Measurements from ENCODE around the gene LPIN1. TPM values are rescaled to one million over a fixed set of nuclear protein-coding genes. Genes with fewer than 3 reads are reported as not detected.

Gene LPIN1
- total RNA-seq, 3 donors from 2014 or later = 78.6 to 106 (median 82.6) TPM

DNA sequence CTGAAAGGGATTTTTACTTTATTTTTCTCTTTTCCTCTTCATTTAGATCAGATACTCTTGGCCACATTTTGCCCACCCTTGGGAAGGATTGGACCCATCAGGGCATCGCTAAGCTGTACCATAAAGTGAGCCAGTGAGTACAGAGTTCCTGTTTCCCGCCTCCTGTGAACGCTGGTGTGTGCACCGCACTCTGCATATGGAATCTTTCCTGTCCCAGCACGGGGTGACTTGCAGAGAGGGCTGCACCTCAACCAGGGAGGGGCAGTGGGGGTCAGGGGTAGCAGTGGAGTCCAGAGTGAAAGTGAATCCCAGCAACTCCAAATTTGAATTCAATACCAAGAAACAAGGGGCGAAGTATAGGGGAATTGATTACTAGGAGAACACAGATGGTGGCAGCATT, 58.6 kb downstream of the LPIN1 start:
- H3K36me3 ChIP-seq = peaks cover 9% of the 10 kb centered on the region
- H3K9me3 ChIP-seq = no peaks in the 10 kb centered on the region
- no peaks in the 10 kb centered on the region for H3K4me1 ChIP-seq
- no peaks in the 10 kb centered on the region for H3K27me3 ChIP-seq
- intact Hi-C loops (cut with DNase I; ENCODE audit: low total_unique reads) = no loop called here
- H3K27ac ChIP-seq = no peak overlapping the region
- no peak overlapping the region for H3K4me3 ChIP-seq
- TF ChIP-seq POLR2A (IDR thresholded peaks at IDR 0.05) (no peak), POLR2AphosphoS5 (IDR thresholded peaks at IDR 0.05) (no peak)
- TF ChIP-seq, protein P1, sequence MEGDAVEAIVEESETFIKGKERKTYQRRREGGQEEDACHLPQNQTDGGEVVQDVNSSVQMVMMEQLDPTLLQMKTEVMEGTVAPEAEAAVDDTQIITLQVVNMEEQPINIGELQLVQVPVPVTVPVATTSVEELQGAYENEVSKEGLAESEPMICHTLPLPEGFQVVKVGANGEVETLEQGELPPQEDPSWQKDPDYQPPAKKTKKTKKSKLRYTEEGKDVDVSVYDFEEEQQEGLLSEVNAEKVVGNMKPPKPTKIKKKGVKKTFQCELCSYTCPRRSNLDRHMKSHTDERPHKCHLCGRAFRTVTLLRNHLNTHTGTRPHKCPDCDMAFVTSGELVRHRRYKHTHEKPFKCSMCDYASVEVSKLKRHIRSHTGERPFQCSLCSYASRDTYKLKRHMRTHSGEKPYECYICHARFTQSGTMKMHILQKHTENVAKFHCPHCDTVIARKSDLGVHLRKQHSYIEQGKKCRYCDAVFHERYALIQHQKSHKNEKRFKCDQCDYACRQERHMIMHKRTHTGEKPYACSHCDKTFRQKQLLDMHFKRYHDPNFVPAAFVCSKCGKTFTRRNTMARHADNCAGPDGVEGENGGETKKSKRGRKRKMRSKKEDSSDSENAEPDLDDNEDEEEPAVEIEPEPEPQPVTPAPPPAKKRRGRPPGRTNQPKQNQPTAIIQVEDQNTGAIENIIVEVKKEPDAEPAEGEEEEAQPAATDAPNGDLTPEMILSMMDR (IDR thresholded peaks at IDR 0.05) = no peak
- DNase-seq (ENCODE audit: low spot score in 2 of 2) = no peak

DNA sequence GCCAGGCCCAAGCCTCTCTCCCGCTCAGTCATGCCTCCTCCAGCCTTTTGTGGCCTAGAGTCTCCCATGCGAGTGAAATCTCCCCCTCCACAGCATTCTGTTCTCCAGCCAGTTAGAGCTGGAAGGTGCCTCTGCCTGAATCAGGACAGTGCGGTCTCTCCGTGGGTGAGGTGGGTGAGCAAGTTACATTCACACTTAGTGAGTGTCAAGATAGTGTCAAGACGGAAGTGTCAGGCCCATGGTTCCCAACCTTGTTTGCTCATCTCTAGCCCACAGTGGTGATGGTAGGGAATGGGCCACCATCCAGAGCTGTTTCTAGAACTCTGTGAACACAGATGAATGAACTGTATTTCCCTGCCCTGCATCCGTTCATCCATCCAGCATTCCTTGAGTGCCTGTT, 59.5 kb downstream of the LPIN1 start:
- peaks cover 9% of the 10 kb centered on the region for H3K36me3 ChIP-seq
- no peaks in the 10 kb centered on the region for H3K9me3 ChIP-seq
- no peak for TF ChIP-seq POLR2AphosphoS5 (IDR thresholded peaks at IDR 0.05)
- TF ChIP-seq, protein P1 (IDR thresholded peaks at IDR 0.05) = no peak
- no peak for TF ChIP-seq POLR2A (IDR thresholded peaks at IDR 0.05)
- intact Hi-C loops (cut with DNase I; ENCODE audit: low total_unique reads) = no loop called here
- H3K4me3 ChIP-seq = no peak overlapping the region
- H3K27me3 ChIP-seq = no peaks in the 10 kb centered on the region
- H3K27ac ChIP-seq = no peak overlapping the region
- no peaks in the 10 kb centered on the region for H3K4me1 ChIP-seq
- no peak for DNase-seq (ENCODE audit: low spot score in 2 of 2)

DNA sequence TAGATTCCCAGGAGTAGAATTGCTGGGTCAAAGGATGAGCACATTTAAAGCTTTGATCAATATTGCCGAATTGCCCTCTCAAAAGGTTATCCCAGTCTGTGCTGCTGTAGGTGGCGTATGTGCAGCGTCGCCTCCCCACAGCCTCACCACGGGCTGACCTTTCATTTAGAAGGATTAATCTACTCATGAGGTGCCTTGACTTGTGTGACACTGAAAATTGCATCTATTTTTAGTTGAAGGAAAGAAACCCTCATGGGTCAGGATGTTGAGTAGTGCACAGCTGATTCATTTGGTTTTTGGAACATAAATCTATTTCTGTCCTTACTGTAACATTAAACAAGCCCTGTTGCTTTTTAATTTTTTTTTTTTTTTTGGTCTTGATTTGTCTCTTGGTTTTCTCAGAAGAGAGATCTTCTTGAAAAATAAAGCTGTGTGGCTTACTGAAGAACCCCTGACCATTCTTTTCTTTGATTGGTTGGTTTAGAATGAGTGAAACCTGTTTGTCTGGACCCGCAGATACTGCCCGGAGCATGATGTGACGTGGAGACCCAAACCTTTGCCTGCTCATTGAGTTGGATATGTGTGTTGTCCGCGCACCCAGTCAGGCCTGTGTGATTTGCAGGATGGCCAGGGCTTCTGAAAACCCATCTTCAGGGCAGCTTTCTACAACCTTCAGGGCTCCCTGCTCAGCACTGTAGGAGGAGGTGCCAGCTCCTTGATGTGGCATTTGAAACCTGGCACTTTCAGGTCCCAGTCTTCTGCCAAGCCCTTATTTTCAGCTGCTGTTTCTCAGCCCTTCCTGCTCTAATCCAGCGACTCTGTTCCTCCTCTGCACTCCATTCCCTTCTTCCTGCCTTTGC, 61.0 kb downstream of the LPIN1 start:
- Histone ChIP-seq H3K9me3 (no peaks in the 10 kb centered on the region), H3K4me3 (no peak overlapping the region), H3K36me3 (peaks cover 9% of the 10 kb centered on the region), H3K27me3 (no peaks in the 10 kb centered on the region), H3K27ac (no peak overlapping the region), H3K4me1 (no peaks in the 10 kb centered on the region)
- intact Hi-C loops (cut with DNase I; ENCODE audit: low total_unique reads) = no loop called here
- TF ChIP-seq POLR2AphosphoS5 (IDR thresholded peaks at IDR 0.05) (no peak), POLR2A (IDR thresholded peaks at IDR 0.05) (no peak)
- TF ChIP-seq, protein P1 (IDR thresholded peaks at IDR 0.05) = no peak
- DNase-seq (ENCODE audit: low spot score in 2 of 2) = no peak

DNA sequence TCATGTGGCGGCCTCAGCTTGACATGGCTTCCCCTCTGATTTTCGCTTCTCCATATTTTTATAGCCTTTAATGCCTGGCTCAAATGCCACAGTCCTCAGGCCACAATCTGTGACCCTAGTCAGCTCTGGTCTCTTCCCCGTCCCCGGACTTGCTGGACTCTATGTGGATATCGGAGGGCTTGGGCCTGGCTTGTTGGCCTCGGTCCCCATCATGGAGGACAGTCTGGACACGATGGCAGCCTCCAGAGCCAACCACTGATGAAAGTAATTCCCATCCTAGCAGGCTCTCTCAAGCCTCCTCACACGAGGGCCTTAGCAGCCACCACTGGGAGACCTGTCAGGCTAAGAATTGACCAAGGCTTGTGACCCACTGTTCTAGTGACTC, 61.6 kb downstream of the LPIN1 start:
- H3K36me3 ChIP-seq = peaks cover 6% of the 10 kb centered on the region

More for the DNA sequence above, 61.6 kb downstream of the LPIN1 start:
- Histone ChIP-seq H3K4me1 (no peaks in the 10 kb centered on the region), H3K27me3 (no peaks in the 10 kb centered on the region), H3K27ac (no peak overlapping the region), H3K9me3 (no peaks in the 10 kb centered on the region), H3K4me3 (no peak overlapping the region)
- intact Hi-C loops (cut with DNase I; ENCODE audit: low total_unique reads) = no loop called here
- no peak for DNase-seq (ENCODE audit: low spot score in 2 of 2)
- no peak for TF ChIP-seq POLR2A (IDR thresholded peaks at IDR 0.05)
- TF ChIP-seq POLR2AphosphoS5 (IDR thresholded peaks at IDR 0.05) = no peak
- TF ChIP-seq, protein P1 (IDR thresholded peaks at IDR 0.05) = no peak

Data from breast epithelium (tissue), 4 donors.